Activated T-helper 9 cell treated with anti-CD3 and anti-CD28 coated beads, Interleukin-2, amount 50 U/mL, for 16 hours (primary cell): ENCODE results near the gene CDH26.
"Not testable (repeated sequence)": the region's sequence is repeated elsewhere in the genome, so short reads cannot be mapped to it uniquely, and the experiment has no call there.

ENCODE experiments used
- DNase-seq: peaks from one replicate; pipeline ENCODE4 v3.0.0-alpha.2; 2020; ENCODE audit warnings: low read depth

The CDH26 gene

DNA sequence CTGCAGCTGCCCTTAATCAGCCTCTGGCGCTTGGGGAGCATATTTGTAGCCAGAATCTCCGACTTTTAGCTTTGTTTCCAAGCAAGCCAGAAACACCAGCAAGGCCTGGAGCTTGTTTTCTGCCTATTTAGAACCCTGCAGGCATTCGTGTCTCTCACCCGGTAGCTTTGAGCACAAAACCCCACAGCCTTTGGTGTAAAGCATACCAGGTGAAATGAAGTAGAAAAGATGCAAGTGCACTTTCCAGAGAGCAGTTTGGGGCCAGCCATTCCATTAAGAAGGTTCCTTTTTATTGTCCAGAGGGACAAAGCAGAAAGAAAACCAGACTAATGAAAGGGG lies 17.3 kb upstream of the CDH26 start:
- DNase-seq = no peak

GRCh38 chr20:59942245-59942644 lies 16.0 kb upstream of the CDH26 start:
- DNase-seq = no peak

GRCh38 chr20:59944726-59945125 lies 13.5 kb upstream of the CDH26 start:
- DNase-seq = no peak

DNA sequence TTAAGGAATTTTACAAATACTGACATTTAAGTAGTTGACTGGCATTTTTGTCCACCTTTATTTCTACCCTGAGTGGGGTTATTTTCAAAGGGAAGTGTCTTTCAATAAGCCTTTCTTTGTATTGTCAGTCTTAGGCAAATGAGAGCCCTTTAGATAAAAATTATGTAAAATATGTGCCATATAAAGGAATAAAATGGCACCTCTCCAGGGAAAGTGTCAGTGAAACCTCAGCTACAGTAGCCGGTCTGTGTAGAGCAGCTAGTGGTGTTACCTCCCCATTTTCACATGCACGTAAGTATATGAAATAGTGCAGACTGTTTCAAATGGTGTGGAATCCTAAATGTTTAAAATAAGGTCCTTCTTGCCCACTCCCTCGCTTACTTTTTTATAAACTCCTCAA lies 13.0 kb upstream of the CDH26 start:
- DNase-seq = no peak

- DNase-seq = no peak
Observed at GRCh38 chr20:59945731-59946130, 12.5 kb upstream of the CDH26 start.

DNA sequence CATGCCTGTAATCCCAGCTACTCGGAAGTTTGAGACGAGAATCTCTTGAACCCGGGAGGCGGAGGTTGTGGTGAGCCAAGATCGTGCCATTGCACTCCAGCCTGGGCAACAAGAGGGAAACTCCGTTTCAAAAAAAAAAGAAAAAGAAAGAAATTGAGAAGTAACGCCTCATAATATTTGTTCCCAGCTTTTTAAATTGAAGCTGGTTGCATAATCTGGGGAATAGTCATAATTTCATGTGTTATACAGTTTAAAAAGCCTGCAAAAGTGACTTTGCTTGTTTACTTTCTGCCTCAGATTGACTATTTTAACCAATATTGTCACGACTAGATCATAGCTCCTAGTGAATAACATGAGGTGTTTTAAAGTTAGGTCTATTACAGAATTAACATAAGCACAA lies 10.8 kb upstream of the CDH26 start:
- DNase-seq = no peak

DNA sequence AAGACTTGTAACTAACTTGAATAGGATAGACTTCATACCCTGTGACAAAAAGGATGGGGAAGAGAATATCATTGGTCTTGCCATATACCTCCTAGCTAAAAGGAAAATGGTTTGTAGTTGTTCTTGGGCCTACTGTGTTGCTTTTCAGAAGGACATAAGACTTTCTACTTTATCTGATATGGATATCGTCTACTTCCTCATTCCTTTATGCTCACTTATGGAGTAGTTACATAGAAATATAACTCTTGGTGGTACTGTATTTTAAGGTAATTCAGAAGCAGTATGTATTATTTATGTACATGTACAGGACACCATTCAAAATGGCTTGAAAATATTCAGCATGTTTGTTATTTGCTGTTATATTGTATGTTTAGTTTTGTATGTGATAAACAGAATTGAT lies 10.0 kb upstream of the CDH26 start:
- no peak for DNase-seq

GRCh38 chr20:59948828-59949720 lies 9.1 kb upstream of the CDH26 start:
- DNase-seq = no peak

DNA sequence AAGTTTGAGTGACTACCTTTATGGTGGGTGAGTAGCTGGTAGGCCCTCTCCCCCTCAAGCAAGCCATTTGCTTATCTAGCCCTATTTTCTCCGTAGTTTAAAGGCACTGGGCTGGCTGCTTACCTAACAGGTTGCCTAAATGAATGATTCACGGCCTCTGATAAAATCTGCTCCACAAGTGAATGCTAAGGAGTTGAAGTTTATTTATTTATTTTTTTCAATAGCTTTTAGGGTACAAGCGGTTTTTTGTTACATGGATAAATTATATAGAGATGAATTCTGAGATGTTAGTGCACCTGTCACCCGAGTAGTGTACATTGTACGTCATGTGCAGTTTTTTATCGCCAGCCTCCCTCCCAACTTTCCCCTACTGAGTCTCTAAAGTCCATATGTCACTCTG lies 8.3 kb upstream of the CDH26 start:
- no peak for DNase-seq

DNA sequence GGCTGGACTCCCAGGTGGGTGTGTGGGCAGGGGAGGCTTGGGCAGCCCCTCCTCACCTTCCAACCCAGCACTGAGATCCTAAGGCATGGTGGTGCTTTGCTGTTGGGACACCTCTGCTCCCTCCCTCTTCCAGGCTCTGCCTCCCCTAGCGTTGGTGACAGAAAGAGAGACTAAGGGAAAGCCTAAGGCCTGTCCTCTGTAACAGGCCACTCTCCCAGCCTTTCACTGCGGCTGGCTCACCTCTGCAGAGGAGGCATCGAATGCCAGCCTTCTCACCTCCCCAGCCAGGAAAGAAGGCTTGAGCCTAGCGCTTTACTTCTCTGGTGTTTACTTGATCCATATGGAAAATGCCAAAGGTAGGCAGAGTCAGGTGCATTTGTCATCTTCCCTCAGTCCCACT lies 3.5 kb upstream of the CDH26 start:
- no peak for DNase-seq

DNA sequence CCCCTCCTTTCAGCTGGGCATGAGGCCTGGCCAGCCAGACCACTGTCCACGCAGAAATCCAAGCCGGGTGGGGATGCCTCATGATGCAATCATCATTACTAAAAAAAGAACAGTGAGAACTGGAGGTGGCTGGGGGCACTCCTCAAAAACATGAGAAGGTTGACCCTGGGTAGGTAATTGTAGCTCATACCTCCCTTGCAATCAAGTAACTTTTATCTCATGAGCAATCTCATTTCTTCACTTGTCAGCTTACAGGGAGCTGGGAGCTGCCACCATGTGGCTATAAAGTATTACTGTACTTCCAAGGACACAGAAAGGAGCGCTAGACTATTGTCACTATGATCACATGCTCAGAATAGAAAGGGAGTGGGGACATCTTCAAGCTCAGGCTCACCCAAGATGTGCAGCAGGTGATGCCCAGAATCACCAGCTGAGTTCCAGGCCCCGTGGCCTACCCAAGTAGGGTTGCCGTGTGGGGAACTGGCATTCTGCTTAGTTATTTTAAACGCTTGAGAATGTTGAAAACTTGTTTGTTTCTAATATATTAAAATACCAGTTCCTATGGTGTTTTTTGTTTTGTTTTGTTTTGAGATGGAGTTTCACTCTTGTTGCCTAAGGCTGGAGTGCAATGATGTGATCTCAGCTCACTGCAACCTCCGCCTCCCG lies 3.0 kb upstream of the CDH26 start:
- no peak for DNase-seq

GRCh38 chr20:59957568-59957967 lies 655 bp upstream of the CDH26 start:
- not testable (repeated sequence) for DNase-seq

- no peak for DNase-seq
Observed at GRCh38 chr20:59958626-59959025, 403 bp downstream of the CDH26 start.

- DNase-seq = no peak
Observed at GRCh38 chr20:59961423-59961822, 3.2 kb downstream of the CDH26 start.

DNA sequence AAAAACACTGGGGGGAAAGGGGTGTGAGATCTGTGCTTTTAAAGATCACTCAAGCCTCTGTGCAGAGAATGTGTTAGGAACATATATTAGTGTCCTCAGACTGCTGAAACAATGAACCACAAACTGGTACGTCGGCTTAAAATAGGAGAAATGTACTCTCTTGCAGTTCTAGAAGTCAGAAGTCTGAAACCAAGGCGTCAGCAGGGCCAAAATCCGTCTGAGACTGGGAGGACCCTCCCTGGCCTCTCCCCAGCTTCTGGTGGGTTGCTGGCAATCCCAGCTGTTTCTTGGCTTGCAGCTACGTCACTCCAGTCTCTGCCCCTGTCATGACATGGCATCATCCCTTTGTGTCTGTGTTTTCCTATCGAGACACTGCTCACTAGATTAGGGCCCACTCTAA lies 3.9 kb downstream of the CDH26 start:
- no peak for DNase-seq

- no peak for DNase-seq
Observed at GRCh38 chr20:59966428-59966827, 8.2 kb downstream of the CDH26 start.

DNA sequence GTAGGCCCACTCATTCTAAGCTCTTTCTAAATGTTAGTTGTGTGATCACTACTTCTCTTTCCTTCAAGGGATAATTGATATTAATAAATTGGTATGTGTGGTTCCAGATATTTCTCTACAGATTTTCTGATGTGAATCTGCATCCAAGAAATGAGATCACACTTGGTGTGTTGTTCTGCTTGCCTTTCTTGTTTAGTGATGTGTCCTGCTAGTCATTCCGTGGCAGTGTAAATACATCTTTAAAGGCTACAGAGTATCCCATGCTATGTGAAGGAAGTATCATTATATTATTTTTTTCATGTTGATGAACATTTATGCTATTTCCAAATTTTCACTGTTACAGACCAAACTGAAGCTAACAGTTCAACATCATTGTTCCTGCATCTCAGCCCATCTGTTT lies 13.2 kb downstream of the CDH26 start:
- DNase-seq = no peak

GRCh38 chr20:59972037-59972801 lies 14.0 kb downstream of the CDH26 start:
- no peak for DNase-seq

DNA sequence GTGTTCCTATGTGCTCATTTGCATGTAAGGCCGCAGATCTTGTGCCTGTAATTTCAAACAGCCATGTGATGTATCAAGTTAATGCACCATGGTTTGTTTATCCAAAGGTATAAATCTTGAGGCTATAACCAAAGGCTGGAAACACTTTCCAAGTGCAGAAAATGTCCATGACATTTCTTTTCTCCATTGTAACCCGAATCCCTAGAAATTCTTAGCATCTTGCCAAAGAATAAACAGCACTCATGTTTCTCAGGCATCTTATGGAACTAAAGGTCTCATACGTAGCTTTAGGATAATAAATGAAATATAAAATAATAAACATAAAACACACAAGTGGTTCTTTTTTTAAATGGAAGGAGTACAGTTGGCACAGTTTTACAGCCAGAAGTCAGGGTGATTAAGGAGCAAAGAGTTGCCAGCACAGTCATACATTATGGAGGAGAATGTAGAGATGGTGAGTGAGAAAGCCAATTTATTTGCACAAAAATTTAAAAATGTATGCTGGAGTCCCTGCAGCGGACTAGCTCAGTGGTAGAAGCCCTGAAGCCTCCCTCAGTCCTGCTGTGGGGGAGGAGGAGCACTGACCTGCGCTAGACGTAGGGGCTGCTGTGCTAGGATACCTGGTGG lies 18.0 kb downstream of the CDH26 start:
- DNase-seq = no peak

- DNase-seq = no peak
Observed at GRCh38 chr20:59977086-59977485, 18.9 kb downstream of the CDH26 start.

GRCh38 chr20:59983076-59983475 lies 24.9 kb downstream of the CDH26 start:
- DNase-seq = no peak

DNA sequence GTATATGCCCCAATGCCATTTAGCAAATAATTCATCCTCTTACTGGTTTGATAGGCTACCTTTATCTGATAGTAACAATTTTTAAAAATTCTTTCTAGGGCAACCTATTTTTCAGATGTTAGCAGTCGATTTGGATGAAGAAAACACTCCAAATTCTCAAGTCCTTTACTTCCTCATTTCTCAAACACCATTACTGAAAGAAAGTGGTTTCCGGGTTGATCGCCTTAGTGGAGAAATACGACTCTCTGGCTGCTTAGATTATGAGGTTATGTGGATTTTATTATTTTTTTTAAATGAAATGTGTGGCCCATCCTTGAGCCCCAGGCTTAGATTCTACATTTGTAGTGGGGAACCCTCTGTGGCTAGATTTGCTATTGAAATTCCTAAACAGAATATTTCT lies 26.3 kb downstream of the CDH26 start:
- no peak for DNase-seq

DNA sequence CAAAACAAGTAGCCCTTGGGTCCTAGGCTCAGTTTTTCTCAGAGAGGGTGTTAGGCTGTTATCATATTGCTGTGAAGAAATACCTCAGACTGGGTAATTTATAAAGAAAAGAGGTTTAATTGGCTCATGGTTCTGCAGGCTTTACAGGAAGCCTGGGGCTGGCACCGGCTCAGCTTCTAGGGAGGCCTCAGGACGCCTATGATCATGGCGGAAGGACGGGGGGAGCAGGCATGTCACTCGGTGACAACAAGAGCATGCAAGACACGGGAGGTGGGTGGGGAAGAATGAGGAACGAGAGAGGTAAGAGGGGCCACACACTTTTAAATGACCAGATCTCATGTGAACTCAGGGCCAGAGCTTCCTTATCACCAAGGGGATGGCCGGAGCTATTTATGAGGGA lies 26.9 kb downstream of the CDH26 start:
- DNase-seq = no peak
